Stimulated activated CD8-positive, alpha-beta memory T cell treated with anti-CD3 and anti-CD28 coated beads, Interleukin-15, amount 100 ng/mL, for 48 hours (primary cell): ENCODE measurements around the gene TOR1B.
A peak's percentile ranks its signal among the peaks of the same experiment; 100 is the strongest.

Source experiments
- DNase-seq, 2 donors: peaks; one replicate each; pipeline ENCODE4 v3.0.0-alpha.2; 2020; ENCODE audit warnings: low read depth in 2 of 2

Gene TOR1B

DNA sequence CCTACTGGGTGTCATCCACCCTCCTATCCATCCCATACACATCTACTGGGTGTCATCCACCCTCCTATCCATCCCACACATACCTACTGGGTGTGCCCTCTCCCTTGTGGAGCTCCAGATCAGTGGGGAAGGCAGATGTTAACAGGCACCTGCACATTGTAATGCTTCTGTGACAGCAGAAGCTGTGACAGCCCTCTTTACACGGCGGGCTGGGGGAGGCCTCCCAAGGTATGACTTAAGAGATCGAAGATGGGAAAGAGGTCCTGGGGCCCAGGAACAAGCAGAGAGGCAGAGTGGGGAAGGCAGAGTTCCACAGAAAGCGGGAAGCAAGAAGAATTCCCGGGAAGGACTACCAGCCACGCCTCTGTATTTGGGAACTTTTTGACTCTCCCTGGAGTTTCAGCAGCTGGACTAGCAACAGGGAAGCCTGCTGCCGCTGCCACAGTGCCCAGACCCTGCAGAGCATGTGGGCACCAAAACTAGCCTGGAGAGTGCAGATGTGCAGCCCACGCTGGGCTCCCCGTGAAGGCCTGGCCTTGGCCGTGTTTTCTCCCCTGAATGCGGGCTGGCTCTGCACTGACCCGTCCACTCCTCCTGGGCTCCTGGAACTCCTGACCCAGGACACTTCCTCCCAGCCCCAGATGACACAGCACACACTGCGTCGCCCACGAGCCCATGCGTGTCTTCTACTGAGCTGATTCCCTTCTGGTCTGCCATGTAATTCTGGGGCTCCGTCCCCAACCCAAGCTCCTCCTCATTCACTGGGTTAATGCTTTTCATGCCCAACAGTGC, 11.6 kb downstream of the TOR1B start:
- no peak for DNase-seq

DNA sequence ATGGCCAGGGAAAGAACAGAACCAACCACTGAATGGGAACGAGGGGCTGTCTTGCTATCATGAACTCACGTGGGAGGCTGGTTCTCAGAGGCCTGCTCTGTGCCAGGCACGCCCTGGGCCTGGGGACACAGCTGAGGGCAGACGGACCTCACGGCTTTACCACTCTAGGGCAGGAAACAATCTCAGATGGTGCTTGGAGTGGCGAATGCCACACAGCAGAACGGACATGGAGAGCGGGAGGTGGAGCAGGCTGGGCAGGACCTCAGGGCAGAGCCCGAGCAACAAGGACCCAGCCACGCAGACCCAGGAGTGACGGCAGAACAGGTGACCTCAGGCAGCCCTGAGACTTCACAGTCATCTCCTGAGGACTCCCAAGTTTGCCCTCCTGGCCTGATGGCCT, 12.3 kb downstream of the TOR1B start:
- no peak for DNase-seq

GRCh38 chr9:129816501-129817435, 13.8 kb downstream of the TOR1B start:
- no peak for DNase-seq

- no peak for DNase-seq
Measured at GRCh38 chr9:129822898-129823541, 20.0 kb downstream of the TOR1B start.

GRCh38 chr9:129823542-129823934, 20.6 kb downstream of the TOR1B start:
- DNase-seq = no peak

- peak; percentile 87 for DNase-seq
Measured at GRCh38 chr9:129823935-129824601, 21.1 kb downstream of the TOR1B start, which contains the start of gene TOR1A. TSS of gene TOR1A (minus strand) at chr9:129824136. CDS start at chr9:129824085, 51 bp downstream.

DNA sequence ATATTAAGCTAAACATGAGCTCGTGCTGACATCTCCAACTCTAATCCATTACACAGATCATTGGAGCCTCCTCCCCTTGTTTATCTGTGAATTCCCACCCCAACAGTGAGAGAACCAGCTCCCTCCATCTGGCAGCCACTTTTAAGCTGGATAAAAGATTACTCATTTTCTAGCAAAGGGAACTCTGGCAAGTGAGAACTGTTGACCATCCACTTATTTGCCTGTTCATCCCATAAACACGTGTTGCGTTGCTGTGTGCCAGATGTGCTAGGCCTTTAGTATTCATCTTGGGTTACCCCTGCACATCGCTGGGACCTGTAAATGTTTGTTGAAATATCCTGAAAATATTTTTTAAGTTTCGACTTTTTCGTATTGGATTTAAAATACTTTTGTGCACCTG, 23.4 kb downstream of the TOR1B start:
- DNase-seq = no peak

DNA sequence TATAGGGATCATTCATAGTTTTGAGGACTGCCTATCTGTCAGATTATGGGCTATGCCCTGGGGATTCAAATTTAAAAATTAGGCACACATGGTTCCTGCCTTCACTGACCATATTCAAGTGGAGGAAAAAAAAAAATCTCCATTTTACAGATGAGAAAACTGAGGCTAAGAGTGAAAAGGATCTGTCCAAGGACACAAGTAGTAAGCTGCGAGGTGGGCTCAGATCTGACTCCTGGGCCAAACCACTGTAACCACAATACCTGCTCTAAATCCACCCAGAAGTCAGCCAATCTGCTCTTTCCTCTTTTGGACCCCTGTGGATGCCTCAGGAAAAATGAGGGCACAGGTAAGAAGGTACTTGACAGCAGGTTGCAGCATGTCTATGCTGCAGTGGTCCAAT, 23.8 kb downstream of the TOR1B start:
- DNase-seq = no peak

DNA sequence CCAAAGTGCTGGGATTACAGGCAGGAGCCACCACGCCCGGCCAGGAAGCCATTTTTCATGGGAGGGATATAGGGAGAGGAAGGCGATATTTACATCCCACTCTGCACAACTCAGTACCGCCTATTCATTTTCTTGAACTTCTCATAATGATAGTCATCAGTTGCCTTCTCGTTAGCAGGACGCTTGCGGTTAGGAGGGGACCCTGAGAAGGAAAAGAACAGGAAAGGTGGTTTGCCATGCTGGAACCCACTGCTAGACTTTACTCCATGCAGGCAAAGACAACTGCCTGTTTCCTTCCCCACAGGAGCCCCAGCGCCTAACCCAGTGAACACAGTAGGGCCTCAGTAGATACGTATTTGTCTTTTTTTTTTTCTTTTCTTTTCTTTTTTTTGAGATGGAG, 25.1 kb downstream of the TOR1B start:
- DNase-seq = no peak

GRCh38 chr9:129828969-129829368, 26.0 kb downstream of the TOR1B start:
- DNase-seq = no peak

DNA sequence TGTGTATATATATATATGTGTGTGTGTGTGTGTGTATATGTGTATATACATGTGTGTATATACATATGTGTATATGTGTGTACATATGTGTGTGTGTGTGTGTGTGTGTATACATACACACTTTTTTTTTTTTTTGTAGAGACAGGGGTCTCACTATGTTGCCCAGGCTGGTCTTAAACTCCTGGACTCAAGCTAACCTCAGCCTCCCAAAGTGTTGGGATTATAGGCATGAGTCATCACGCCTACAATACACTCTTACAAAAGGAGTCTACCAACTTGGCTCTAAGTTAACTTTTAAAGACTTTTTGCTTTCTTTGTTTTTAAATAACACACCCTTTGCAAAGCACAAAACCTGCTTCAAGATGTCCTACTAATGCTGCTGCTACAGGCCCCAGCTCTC, 30.0 kb downstream of the TOR1B start:
- no peak for DNase-seq

GRCh38 chr9:129834489-129835127, 31.6 kb downstream of the TOR1B start:
- no peak for DNase-seq

- peak; percentile 94 to 97 for DNase-seq
Measured at GRCh38 chr9:129835128-129835859, 32.3 kb downstream of the TOR1B start, which contains the start of the genes C9orf78 and USP20. TSS of gene C9orf78 (minus strand) at chr9:129835275. CDS start at chr9:129835221, 54 bp downstream. TSS of gene USP20 (plus strand) at chr9:129835458. CDS start at chr9:129852556, 17,098 bp downstream.

DNA sequence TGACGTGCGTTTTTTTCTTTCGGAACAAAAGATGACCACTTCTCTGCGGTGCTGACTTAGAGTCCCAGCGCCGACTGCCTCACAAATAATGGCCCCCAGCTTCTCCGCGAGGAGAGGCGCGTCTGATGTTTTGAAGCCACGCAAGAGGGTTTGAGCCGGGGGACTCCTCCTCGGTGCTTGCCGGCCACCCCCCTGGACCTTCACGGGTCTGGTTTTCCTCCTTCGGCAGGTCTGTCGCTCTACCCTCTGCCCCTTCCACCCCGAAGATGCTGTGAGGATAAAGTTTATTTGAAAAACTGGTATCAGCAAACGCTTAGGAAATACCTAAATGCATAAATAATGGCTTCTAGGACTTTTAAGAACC, 32.9 kb downstream of the TOR1B start:
- DNase-seq = no peak

GRCh38 chr9:129836311-129837007, 33.5 kb downstream of the TOR1B start:
- DNase-seq = peak in 1 of 2 donors; percentile 32

GRCh38 chr9:129838707-129839259, 35.8 kb downstream of the TOR1B start:
- DNase-seq = no peak

DNA sequence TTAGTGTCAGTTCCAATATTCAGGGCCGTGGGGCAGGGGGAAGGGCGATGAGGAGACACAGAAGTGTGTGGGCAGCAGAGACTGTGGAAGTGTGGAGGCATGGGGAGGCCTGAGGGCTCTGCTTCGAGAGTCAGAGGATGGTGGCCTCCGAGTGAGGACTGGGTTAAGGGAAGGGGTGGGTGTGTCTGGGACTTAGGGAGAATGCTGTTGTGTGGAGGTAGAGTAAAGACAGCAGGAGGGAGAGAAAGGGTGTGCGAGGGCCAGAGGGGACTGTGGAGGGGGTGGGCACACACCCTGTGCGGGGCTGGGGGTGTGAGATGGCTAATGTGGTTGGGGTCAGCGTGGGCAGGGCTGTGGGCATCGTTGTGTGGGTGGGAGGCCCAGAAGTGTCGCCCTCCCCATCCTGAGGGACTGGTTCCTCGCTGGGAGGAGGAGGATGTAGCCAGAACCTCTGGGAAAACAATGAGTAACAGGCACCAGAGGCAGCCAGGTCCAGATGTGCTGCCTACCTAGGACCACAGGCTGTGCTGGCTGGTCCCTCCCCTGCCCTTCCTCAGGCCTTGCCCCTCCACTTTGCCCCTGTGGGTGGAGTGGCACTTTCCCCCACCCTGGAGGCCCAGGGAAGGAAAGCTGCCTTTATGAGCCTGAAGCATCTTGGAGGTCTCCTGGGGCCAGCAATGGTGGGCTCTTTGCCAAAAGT, 36.5 kb downstream of the TOR1B start:
- no peak for DNase-seq

DNA sequence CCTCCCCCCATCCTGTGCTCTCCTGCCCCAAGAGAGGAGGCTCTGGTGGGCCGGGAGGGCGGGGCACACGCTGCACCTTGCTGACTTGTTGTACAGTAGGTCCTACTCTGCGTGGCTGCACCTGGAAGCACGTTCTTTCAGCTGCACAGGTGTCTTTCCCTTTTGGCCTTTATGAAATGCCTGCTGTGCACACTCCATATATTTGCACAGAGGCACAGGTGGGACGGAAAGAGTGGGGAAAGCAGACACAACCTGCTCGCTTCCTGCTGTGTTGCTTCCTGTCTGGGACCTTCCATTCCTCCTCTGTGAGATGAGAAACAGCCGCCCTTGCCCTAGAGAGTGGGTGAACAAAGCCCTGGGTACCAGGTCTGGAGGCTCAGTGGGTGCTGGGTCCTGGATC, 37.0 kb downstream of the TOR1B start:
- no peak for DNase-seq

DNA sequence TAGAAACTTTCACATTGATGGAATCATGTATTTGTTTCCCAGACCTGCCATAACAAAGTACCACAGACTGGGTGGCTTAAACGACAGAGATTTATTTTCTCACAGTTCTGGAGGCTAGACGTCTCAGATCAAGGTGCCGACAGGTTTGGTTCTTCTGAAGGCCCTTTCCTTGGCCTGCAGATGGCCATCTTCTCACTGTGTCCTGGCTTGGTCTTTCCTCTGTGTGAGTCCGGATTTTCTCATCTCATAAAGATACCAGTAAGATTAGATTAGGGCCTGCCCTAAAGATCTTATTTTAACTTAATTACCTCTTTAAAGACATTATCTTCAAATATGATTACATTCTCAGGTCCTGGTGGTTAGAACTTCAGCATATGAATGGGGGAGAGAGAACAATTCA, 38.1 kb downstream of the TOR1B start:
- no peak for DNase-seq
